ENCODE data around the gene CCDC30. TPM values are rescaled to one million over a fixed set of nuclear protein-coding genes. Genes with fewer than 3 reads are reported as not detected.
"Not testable (repeated sequence)": the region's sequence is repeated elsewhere in the genome, so short reads cannot be mapped to it uniquely, and the experiment has no call there.

CCDC30 gene
- total and polyA plus RNA-seq, 10 donors, result 0.65 to 11.6 (median 3.7) TPM

GRCh38 chr1:42490237-42490636 lies 27.2 kb downstream of the CCDC30 start:
- H3K27me3 ChIP-seq (replicated peaks in 1 of 7), result no peaks in the 10 kb centered on the region
- no peaks in the 10 kb centered on the region for H3K4me1 ChIP-seq
- TF ChIP-seq POLR2A (IDR thresholded peaks at IDR 0.05) (no peak), CTCF (IDR thresholded peaks at IDR 0.05 in 8 of 11, conservative IDR thresholded peaks at IDR 0.05 in 3 of 11) (no peak), POLR2AphosphoS5 (IDR thresholded peaks at IDR 0.05) (no peak)
- peaks cover 0 to 11% (median 3%) of the 10 kb centered on the region in 8 donors for H3K9me3 ChIP-seq
- no peak for DNase-seq
- no peak overlapping the region for H3K4me3 ChIP-seq
- H3K36me3 ChIP-seq, result peaks cover 0 to 22% (median 0%) of the 10 kb centered on the region in 6 donors
- WGBS, 5 donors, result 93 to 99% (median 97%) methylated on average over 3 of the region's 3 CpGs
- intact Hi-C loops (cut with DNase I; ENCODE audit: low total_unique reads), result no loop called here
- no peak overlapping the region for H3K27ac ChIP-seq

- peaks cover 0 to 86% (median 1%) of the 10 kb centered on the region in 6 donors for H3K36me3 ChIP-seq
- H3K27ac ChIP-seq; intact Hi-C loops (cut with DNase I; ENCODE audit: low total_unique reads); H3K4me1 ChIP-seq; DNase-seq; H3K4me3 ChIP-seq; H3K27me3 ChIP-seq (replicated peaks in 1 of 7): not testable (repeated sequence)
- 87 to 98% (median 95%) methylated on average over 7 to 11 of the region's 11 CpGs for WGBS, 5 donors
- peaks cover 9 to 52% (median 44%) of the 10 kb centered on the region in 8 donors for H3K9me3 ChIP-seq
Measured at GRCh38 chr1:42502031-42502430, 38.9 kb downstream of the CCDC30 start.

DNA sequence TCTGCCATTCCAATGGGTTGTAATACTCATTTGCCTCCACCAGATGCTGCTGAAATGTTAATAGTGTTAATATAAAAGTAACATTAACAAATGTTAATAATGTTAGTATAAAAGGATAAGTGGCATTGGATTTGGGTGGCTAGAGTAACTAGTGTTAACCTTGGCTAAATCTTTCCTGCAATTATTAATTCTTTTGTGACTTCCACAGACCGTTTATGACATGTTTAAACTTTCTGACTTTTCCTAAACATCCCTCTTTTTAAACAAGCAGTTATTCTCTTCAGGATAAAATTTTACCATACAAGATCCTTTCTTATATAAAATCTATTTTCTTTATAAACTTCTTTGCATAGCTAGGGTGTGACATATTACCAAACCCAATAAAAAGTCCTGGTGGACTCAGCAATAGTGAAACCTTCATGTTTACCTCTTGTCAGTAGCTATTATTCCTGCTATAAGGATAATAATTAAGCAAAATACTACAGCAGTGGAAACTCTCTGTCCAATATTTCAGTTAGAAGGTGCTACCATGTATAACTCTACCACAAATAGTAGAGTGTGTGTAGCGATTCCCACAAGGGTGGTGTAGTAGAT lies 41.5 kb downstream of the CCDC30 start:
- no peak overlapping the region for H3K4me3 ChIP-seq
- no peak overlapping the region for H3K27ac ChIP-seq
- intact Hi-C loops (cut with DNase I; ENCODE audit: low total_unique reads), result no loop called here
- no peak for DNase-seq
- TF ChIP-seq POLR2A (IDR thresholded peaks at IDR 0.05), result no peak
- TF ChIP-seq POLR2AphosphoS5 (IDR thresholded peaks at IDR 0.05), result no peak
- TF ChIP-seq CTCF (IDR thresholded peaks at IDR 0.05 in 8 of 11, conservative IDR thresholded peaks at IDR 0.05 in 3 of 11), result no peak
- H3K4me1 ChIP-seq, result no peaks in the 10 kb centered on the region
- H3K9me3 ChIP-seq, result peaks cover 12 to 78% (median 69%) of the 10 kb centered on the region in 8 donors
- WGBS, 5 donors, result 88 to 96% (median 91%) methylated on average over 2 of the region's 2 CpGs
- H3K27me3 ChIP-seq (replicated peaks in 1 of 7), result no peaks in the 10 kb centered on the region
- H3K36me3 ChIP-seq, result peaks cover 0 to 90% (median under 1%) of the 10 kb centered on the region in 6 donors

DNA sequence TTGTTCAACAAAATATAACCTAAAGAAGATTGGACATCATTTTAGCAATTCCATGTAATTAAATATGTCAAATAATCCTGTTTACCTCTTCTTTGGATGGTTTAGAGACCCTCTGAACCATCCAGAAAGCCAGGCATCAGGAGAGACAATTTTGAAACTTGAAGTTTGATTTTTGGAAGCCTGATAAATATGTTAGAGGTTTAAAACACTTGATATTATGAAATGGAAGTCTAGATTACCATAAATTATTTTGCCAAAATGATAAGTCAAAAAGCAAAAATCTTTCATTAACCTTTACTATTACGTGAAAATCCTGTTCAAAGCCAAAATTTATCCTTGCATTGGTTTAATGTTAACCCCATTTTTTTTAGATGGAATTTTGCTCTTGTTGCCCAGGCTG lies 43.5 kb downstream of the CCDC30 start:
- Histone ChIP-seq H3K4me3 (no peak overlapping the region), H3K27me3 (replicated peaks in 1 of 7) (no peaks in the 10 kb centered on the region), H3K4me1 (no peaks in the 10 kb centered on the region), H3K9me3 (peaks cover 12 to 97% (median 88%) of the 10 kb centered on the region in 8 donors), H3K36me3 (peaks cover 0 to 92% (median 1%) of the 10 kb centered on the region in 6 donors), H3K27ac (no peak overlapping the region)
- TF ChIP-seq CTCF (IDR thresholded peaks at IDR 0.05 in 8 of 11, conservative IDR thresholded peaks at IDR 0.05 in 3 of 11) (no peak), POLR2AphosphoS5 (IDR thresholded peaks at IDR 0.05) (no peak), POLR2A (IDR thresholded peaks at IDR 0.05) (no peak)
- DNase-seq, result no peak
- intact Hi-C loops (cut with DNase I; ENCODE audit: low total_unique reads), result no loop called here
- 78 to 97% (median 81%) methylated on average over 1 of the region's 1 CpG for WGBS, 5 donors
